GM23338 (cell line): ENCODE results near the gene SH3PXD2B. TPM values are rescaled to one million over a fixed set of nuclear protein-coding genes. Genes with fewer than 3 reads are reported as not detected.
A peak's percentile ranks its signal among the peaks of the same experiment; 100 is the strongest.

Source experiments
- ATAC-seq: fragments of 200-7000 bp; cut with Tn5 transposase; 3 replicates; pipeline ENCODE4 v1.9.1; 2020
- DNase-seq: peaks from one replicate; pipeline ENCODE4 v3.0.0-alpha.2; 2015; ENCODE audit warnings: low spot score
- H2AFZ ChIP-seq: fragments of 200-600 bp; sonication (generic); 2 replicates; pipeline ENCODE4 v1.8.0; 2016; ENCODE audit warnings: antibody characterized with exemption, mild to moderate bottlenecking, moderate library complexity
- H3F3A ChIP-seq: fragments of 200-600 bp; sonication (generic); replicated peaks from 2 replicates; pipeline ENCODE4 v1.8.0; 2017; ENCODE audit warnings: antibody characterized with exemption, mixed run types, low read depth
- H3K27ac ChIP-seq: fragments of 200-600 bp; sonication (generic); 2 replicates; pipeline ENCODE4 v1.6.1; 2016; ENCODE audit warnings: low read depth
- H3K27me3 ChIP-seq: fragments of 200-600 bp; sonication (generic); 2 replicates; pipeline ENCODE4 v1.8.0; 2016; ENCODE audit warnings: mild to moderate bottlenecking, mixed run types, moderate library complexity; ENCODE audit not compliant: insufficient read depth
- H3K36me3 ChIP-seq: fragments of 200-600 bp; sonication (generic); 2 replicates; pipeline ENCODE4 v1.8.0; 2016; ENCODE audit warnings: mild to moderate bottlenecking; ENCODE audit not compliant: insufficient read depth
- H3K4me1 ChIP-seq: fragments of 200-600 bp; sonication (generic); 2 replicates; pipeline ENCODE4 v1.8.0; 2016; ENCODE audit warnings: mild to moderate bottlenecking, moderate library complexity; ENCODE audit not compliant: insufficient read depth
- H3K4me2 ChIP-seq: fragments of 200-600 bp; sonication (generic); 2 replicates; pipeline ENCODE4 v1.7.1; 2017; ENCODE audit warnings: mixed run types
- H3K4me3 ChIP-seq: fragments of 200-600 bp; sonication (generic); 2 replicates; pipeline ENCODE4 v1.6.1; 2016; ENCODE audit warnings: mixed run types
- H3K79me2 ChIP-seq: fragments of 200-600 bp; sonication (generic); replicated peaks from 2 replicates; pipeline ENCODE4 v1.8.0; 2017; ENCODE audit warnings: mild to moderate bottlenecking; ENCODE audit not compliant: insufficient read depth
- H3K9me2 ChIP-seq: fragments of 200-600 bp; sonication (generic); 2 replicates; pipeline ENCODE4 v1.8.0; 2017; ENCODE audit not compliant: insufficient read depth
- H4K20me1 ChIP-seq: fragments of 200-600 bp; sonication (generic); replicated peaks from 2 replicates; pipeline ENCODE4 v1.8.0; 2017; ENCODE audit warnings: mild to moderate bottlenecking; ENCODE audit not compliant: insufficient read depth
- H3K27ac Mint-ChIP-seq: 2 replicates; pipeline ENCODE4 v1.8.0; 2020; ENCODE audit warnings: inconsistent platforms, mild to moderate bottlenecking, moderate library complexity, mixed read lengths
- H3K27me3 Mint-ChIP-seq: 3 replicates; pipeline ENCODE4 v1.8.0; 2022; ENCODE audit warnings: low read depth, mild to moderate bottlenecking, moderate library complexity, mixed read lengths, inconsistent platforms; ENCODE audit not compliant: insufficient read depth, poor library complexity
- H3K36me3 Mint-ChIP-seq: 3 replicates; pipeline ENCODE4 v1.8.0; 2021; ENCODE audit warnings: low read depth, mild to moderate bottlenecking, inconsistent platforms, moderate library complexity, mixed read lengths
- H3K4me1 Mint-ChIP-seq: 3 replicates; pipeline ENCODE4 v1.8.0; 2020; ENCODE audit warnings: mild to moderate bottlenecking, inconsistent platforms, mixed read lengths
- H3K4me3 Mint-ChIP-seq: 3 replicates; pipeline ENCODE4 v1.8.0; 2021; ENCODE audit warnings: moderate library complexity, mild to moderate bottlenecking, inconsistent platforms, mixed read lengths
- H3K9me3 Mint-ChIP-seq: 3 replicates; pipeline ENCODE4 v1.8.0; 2020; ENCODE audit warnings: moderate library complexity, mild to moderate bottlenecking, inconsistent platforms, mixed read lengths
- CREB1 ChIP-seq: fragments of 250-450 bp; sonication (Bioruptor Pico); IDR thresholded peaks from 2 replicates; pipeline ENCODE4 v1.5.0; 2020; ENCODE audit warnings: low read depth, mild to moderate bottlenecking, moderate library complexity
- EZH2 ChIP-seq: fragments of 200-600 bp; sonication (generic); IDR thresholded peaks from one replicate; pipeline ENCODE4 v1.8.0; 2017; ENCODE audit warnings: antibody characterized with exemption, mild to moderate bottlenecking, low read depth; ENCODE audit not compliant: unreplicated experiment
- EZH2phosphoT487 ChIP-seq: fragments of 200-600 bp; sonication (generic); IDR thresholded peaks from one replicate; pipeline ENCODE4 v1.8.1; 2018; ENCODE audit warnings: antibody characterized with exemption; ENCODE audit not compliant: unreplicated experiment
- JUNB ChIP-seq: IDR thresholded peaks from one replicate; pipeline ENCODE4 v1.6.1; 2016; ENCODE audit warnings: antibody characterized with exemption; ENCODE audit not compliant: unreplicated experiment
- NANOG ChIP-seq: IDR thresholded peaks from 2 replicates; pipeline ENCODE4 v1.6.1; 2016; ENCODE audit warnings: antibody characterized with exemption, borderline replicate concordance
- POLR2AphosphoS5 ChIP-seq: IDR thresholded peaks from 2 replicates; pipeline ENCODE4 v1.6.1; 2016; ENCODE audit warnings: antibody characterized with exemption, low read depth
- STAT1 ChIP-seq: IDR thresholded peaks from one replicate; pipeline ENCODE4 v1.6.1; 2016; ENCODE audit warnings: antibody characterized with exemption; ENCODE audit not compliant: unreplicated experiment
- ZNF114 ChIP-seq: fragments of 250-450 bp; sonication (Bioruptor Pico); IDR thresholded peaks from 2 replicates; pipeline ENCODE4 v1.5.0; 2020; ENCODE audit warnings: mild to moderate bottlenecking, moderate library complexity
- ZNF331 ChIP-seq: fragments of 250-450 bp; sonication (Bioruptor Pico); IDR thresholded peaks from 2 replicates; pipeline ENCODE4 v1.5.0; 2020; ENCODE audit warnings: low read depth, mild to moderate bottlenecking, moderate library complexity
- ZNF462 ChIP-seq: fragments of 250-450 bp; sonication (Bioruptor Pico); IDR thresholded peaks from 2 replicates; pipeline ENCODE4 v1.5.0; 2020; ENCODE audit warnings: mild to moderate bottlenecking, moderate library complexity
- polyA plus RNA-seq: library from polyadenylated mRNA; unstranded; fragments of >200 nt; fragmentation: Nextera tagmentation; extraction: Ambion mirVana; gene quantifications from 2 replicates; pipeline ENCODE4 v1.2.1, GENCODE V29; 2016
- total RNA-seq: library from RNA; depleted of rRNA; stranded (reverse); fragments of >200 nt; shearing (Covaris generic); gene quantifications from 2 replicates; pipeline ENCODE4 v1.2.3, GENCODE V29; 2014
- TF ChIP-seq, protein P1 (sequence below): IDR thresholded peaks from one replicate; pipeline ENCODE4 v1.6.1; 2018; ENCODE audit warnings: antibody characterized with exemption; ENCODE audit not compliant: unreplicated experiment
- TF ChIP-seq, protein P2 (sequence below): IDR thresholded peaks from 2 replicates; pipeline ENCODE4 v1.6.1; 2016; ENCODE audit warnings: antibody characterized with exemption
- TF ChIP-seq, protein P3 (sequence below), 2 experiments: fragments of 200-600 bp in 1 of 2; sonication (generic) in 1 of 2; conservative IDR thresholded peaks; 2 replicates each; pipeline versions ENCODE4 v1.5.1 to v1.6.1; 2016 to 2017; ENCODE audit warnings: antibody characterized with exemption in 2 of 2, low read depth in 2 of 2, mild to moderate bottlenecking in 2 of 2, moderate library complexity in 1 of 2

The SH3PXD2B gene
- total and polyA plus RNA-seq, 2 experiments from 2014 or later, result 40.2 to 52.5 TPM

GRCh38 chr5:172415362-172416275, 38.7 kb downstream of the SH3PXD2B start:
- H3K9me3 Mint-ChIP-seq, result no peaks in the 10 kb centered on the region
- no peak for ATAC-seq

More at GRCh38 chr5:172415362-172416275, 38.7 kb downstream of the SH3PXD2B start:
- Histone ChIP-seq H3K4me3 (no peak overlapping the region), H3K4me1 (no peaks in the 10 kb centered on the region), H4K20me1 (no peaks in the 10 kb centered on the region; the same call in none of the 2 replicates), H3K27me3 (no peaks in the 10 kb centered on the region), H2AFZ (no peak overlapping the region), H3K79me2 (no peaks in the 10 kb centered on the region), H3K36me3 (peaks cover 4% of the 10 kb centered on the region), H3F3A (no peaks in the 10 kb centered on the region), H3K27ac (no peak overlapping the region), H3K4me2 (no peak overlapping the region), H3K9me2 (no peaks in the 10 kb centered on the region)
- H3K27ac Mint-ChIP-seq, result 0 out of 2 replicates have a peak overlapping the region, but pooled peaks have one; percentile 76
- DNase-seq, result no peak
- H3K4me3 Mint-ChIP-seq, result no peak overlapping the region
- H3K27me3 Mint-ChIP-seq, result peaks cover 7% of the 10 kb centered on the region
- TF ChIP-seq, protein P1, sequence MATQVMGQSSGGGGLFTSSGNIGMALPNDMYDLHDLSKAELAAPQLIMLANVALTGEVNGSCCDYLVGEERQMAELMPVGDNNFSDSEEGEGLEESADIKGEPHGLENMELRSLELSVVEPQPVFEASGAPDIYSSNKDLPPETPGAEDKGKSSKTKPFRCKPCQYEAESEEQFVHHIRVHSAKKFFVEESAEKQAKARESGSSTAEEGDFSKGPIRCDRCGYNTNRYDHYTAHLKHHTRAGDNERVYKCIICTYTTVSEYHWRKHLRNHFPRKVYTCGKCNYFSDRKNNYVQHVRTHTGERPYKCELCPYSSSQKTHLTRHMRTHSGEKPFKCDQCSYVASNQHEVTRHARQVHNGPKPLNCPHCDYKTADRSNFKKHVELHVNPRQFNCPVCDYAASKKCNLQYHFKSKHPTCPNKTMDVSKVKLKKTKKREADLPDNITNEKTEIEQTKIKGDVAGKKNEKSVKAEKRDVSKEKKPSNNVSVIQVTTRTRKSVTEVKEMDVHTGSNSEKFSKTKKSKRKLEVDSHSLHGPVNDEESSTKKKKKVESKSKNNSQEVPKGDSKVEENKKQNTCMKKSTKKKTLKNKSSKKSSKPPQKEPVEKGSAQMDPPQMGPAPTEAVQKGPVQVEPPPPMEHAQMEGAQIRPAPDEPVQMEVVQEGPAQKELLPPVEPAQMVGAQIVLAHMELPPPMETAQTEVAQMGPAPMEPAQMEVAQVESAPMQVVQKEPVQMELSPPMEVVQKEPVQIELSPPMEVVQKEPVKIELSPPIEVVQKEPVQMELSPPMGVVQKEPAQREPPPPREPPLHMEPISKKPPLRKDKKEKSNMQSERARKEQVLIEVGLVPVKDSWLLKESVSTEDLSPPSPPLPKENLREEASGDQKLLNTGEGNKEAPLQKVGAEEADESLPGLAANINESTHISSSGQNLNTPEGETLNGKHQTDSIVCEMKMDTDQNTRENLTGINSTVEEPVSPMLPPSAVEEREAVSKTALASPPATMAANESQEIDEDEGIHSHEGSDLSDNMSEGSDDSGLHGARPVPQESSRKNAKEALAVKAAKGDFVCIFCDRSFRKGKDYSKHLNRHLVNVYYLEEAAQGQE, result no peak
- TF ChIP-seq EZH2phosphoT487, result no peak
- TF ChIP-seq CREB1, result no peak
- no peak for TF ChIP-seq ZNF462
- no peak for TF ChIP-seq ZNF114 (CRISPR knock-in tag)
- no peak for TF ChIP-seq NANOG
- TF ChIP-seq JUNB, result no peak
- TF ChIP-seq STAT1, result no peak
- no peak for TF ChIP-seq ZNF331 (CRISPR knock-in tag)
- TF ChIP-seq, protein P2, sequence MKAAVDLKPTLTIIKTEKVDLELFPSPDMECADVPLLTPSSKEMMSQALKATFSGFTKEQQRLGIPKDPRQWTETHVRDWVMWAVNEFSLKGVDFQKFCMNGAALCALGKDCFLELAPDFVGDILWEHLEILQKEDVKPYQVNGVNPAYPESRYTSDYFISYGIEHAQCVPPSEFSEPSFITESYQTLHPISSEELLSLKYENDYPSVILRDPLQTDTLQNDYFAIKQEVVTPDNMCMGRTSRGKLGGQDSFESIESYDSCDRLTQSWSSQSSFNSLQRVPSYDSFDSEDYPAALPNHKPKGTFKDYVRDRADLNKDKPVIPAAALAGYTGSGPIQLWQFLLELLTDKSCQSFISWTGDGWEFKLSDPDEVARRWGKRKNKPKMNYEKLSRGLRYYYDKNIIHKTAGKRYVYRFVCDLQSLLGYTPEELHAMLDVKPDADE, result no peak
- TF ChIP-seq, protein P3, sequence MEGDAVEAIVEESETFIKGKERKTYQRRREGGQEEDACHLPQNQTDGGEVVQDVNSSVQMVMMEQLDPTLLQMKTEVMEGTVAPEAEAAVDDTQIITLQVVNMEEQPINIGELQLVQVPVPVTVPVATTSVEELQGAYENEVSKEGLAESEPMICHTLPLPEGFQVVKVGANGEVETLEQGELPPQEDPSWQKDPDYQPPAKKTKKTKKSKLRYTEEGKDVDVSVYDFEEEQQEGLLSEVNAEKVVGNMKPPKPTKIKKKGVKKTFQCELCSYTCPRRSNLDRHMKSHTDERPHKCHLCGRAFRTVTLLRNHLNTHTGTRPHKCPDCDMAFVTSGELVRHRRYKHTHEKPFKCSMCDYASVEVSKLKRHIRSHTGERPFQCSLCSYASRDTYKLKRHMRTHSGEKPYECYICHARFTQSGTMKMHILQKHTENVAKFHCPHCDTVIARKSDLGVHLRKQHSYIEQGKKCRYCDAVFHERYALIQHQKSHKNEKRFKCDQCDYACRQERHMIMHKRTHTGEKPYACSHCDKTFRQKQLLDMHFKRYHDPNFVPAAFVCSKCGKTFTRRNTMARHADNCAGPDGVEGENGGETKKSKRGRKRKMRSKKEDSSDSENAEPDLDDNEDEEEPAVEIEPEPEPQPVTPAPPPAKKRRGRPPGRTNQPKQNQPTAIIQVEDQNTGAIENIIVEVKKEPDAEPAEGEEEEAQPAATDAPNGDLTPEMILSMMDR (conservative IDR thresholded peaks at IDR 0.05; ENCODE audit: low read depth in 2 of 2), result no peak
- TF ChIP-seq EZH2, result no peak
- no peak for TF ChIP-seq POLR2AphosphoS5
- H3K4me1 Mint-ChIP-seq, result peaks cover 27% of the 10 kb centered on the region
- peaks cover 40% of the 10 kb centered on the region for H3K36me3 Mint-ChIP-seq
